Frontal cortex (tissue), 4 donors: ENCODE results near the gene ARPIN. TPM values are rescaled to one million over a fixed set of nuclear protein-coding genes. Genes with fewer than 3 reads are reported as not detected.
A peak's percentile ranks its signal among the peaks of the same experiment; 100 is the strongest.
"Not testable (repeated sequence)": the region's sequence is repeated elsewhere in the genome, so short reads cannot be mapped to it uniquely, and the experiment has no call there.

Experiments
- DNase-seq, 2 donors: peaks; one replicate each; pipeline ENCODE4 v3.0.0; 2012; ENCODE audit warnings: low spot score in 2 of 2
- FAIRE-seq: peaks from 2 replicates; lab custom pipeline; 2012; peaks lifted over from hg19 to GRCh38; lab: Jason Lieb, UNC
- total RNA-seq: library from RNA; depleted of rRNA; stranded (reverse); fragments of >200 nt; gene quantifications from one replicate; pipeline ENCODE4 v1.2.3, GENCODE V29; 2014
- donor health status: control.
- donor health status: control.
- donor health status: control.

Gene ARPIN
- 13.5 TPM for total RNA-seq

DNA sequence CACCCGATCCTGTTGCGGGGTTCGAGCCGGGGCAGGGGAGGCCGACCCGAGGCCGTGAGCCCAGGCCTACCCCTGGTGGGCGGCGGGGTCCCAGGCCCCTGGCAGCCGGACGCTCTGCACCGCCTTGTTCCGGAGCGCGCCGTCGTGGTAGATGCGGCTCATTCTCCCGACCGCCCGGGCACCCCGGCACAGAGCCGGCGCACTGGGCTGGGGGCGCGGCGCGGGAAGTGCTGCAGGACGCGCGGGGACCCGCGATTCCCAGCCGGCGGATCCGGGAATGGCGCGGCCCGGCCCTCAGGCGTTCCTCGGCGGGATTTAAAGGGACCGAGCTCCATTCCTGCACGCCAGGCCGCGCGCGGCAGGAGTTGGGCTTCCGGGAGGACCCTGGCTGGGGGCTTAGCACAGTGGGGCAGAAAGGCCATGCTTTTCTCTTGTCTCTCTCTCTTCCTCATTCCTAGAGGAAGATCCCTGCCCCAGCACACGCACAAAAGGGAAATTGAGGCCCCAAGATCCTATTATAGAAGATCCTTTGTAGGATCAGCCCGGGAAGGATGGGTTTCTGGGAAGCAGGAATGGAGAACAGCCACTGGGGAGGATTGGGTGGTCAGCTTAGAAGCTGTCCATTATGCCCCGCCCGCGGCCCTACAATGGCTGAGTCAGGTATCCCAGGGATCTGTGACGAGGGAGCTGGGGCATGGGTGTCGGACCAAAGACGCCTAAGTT is at the start of gene ARPIN:
Gene ARPIN (minus strand): TSS at position 279 of the 723 bp plus-strand sequence. CDS start 117 bp downstream, at position 162.
- FAIRE-seq = no peak

DNA sequence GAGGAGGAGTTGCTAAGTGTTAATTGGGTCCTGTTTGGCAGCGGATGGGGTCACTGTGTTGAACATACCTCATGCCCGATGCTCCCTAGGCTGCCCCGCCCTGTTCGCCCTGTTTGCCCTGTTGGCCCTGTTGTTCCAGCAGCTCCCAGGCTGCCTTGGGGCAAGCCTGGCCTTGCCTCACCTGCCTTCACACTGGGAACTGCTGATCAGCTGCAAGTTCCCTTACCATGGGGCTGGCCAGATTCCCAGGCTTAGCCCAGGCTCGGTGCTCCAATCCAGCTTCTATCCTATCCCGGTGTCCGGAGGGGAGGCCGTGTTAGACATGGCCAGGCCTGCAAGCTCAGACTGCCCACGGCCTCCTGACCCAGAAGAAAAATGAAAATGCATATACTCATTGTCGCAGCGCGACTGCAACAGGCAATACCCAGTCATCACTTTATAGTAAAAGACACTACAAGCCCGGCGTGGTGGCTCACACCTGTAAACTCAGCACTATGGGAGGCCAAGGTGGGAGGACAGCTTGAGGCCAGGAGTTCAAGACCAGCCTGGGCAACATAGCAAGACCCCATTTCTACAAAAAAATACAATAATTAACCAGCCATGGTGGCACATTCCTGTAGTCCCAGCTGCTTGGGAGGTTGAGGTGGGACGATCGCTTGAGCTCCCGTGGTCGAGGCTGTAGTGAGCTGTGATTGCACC is 45.5 kb upstream of the ARPIN start:
- no peak for FAIRE-seq
- DNase-seq = no peak

More for the DNA sequence above, at the start of gene ARPIN:
- peak; percentile 51 to 61 for DNase-seq

DNA sequence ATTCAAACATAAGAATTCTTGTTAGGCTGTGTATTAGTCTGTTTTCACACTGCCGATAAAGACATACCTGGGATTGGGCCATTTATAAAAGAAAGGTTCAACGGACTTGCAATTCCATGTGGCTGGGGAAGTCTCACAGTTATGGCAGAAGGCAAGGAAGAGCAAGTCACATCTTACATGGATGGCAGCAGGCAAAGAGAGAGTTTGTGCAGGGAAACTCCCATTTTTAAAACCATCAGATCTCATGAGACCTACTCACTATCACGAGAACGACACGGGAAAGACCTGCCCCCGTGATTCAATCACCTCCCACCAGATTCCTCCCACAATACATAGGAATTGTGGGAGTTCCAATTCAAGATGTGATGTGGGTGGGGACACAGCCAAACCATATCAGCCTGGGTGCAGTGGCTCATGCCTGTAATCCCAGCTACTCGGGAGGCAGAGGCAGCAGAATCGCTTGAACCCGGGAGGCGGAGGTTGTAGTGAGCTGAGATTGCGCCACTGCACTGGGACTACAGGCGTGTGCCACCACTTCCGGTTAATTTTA is 42.8 kb upstream of the ARPIN start:
- DNase-seq, FAIRE-seq: not testable (repeated sequence)

DNA sequence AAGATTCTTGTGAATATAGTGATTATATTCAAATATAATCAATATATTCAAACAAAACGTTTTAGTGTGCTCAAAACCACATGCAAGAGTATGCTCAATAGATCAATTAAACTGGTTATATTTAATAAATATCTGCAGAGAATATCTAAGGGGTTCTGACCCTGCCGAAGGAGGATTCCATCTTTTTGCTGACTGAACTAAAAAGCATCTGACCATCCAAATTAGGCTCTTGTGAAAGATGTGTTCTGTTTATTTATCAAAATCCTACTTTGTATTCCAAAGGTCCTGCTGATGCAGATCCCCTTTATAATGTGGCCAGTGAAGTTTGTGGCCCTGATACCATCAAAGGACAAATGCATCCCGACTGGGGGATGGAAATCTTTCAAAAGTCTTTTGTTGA is 41.8 kb upstream of the ARPIN start:
- DNase-seq = no peak
- FAIRE-seq = no peak

DNA sequence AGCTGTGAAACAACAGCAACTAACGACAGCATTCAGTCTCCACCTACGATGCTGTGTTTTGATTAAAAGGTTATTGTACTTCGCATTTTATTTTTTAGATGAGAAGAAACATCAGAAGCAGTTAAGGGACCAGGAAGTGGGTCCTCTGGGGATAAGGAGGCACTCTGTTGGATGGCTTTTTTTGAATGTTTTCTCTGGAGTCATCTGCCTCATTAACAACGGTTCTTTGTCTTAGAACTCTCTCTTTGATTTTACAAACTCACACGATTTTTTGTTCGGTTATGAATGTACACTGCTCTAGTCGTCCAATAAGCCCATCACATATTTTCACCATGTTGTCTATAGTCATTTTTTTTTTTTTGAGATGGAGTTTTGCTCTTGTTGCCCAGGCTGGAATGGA is 36.0 kb upstream of the ARPIN start:
- no peak for DNase-seq

DNA sequence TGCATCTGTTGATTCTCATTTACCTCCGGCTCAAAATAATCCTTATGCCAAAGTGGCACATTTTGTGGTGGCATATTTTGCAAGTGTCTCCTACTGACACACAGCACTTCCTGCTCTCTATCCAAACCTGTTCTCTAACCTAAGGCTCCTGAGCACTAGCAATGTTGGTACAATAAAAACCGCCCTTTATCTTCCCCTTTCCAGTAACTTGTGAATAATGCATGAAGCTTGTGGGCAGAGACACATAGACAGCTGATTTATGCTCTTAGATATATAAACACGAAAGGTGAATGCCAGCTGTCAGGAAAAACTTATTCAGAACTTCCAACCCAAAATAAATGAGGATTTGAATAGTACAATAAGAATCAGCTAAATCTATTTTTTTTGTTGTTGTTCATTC is 34.6 kb upstream of the ARPIN start:
- no peak for FAIRE-seq
- no peak for DNase-seq

More for the DNA sequence above, 36.0 kb upstream of the ARPIN start:
- no peak for FAIRE-seq

DNA sequence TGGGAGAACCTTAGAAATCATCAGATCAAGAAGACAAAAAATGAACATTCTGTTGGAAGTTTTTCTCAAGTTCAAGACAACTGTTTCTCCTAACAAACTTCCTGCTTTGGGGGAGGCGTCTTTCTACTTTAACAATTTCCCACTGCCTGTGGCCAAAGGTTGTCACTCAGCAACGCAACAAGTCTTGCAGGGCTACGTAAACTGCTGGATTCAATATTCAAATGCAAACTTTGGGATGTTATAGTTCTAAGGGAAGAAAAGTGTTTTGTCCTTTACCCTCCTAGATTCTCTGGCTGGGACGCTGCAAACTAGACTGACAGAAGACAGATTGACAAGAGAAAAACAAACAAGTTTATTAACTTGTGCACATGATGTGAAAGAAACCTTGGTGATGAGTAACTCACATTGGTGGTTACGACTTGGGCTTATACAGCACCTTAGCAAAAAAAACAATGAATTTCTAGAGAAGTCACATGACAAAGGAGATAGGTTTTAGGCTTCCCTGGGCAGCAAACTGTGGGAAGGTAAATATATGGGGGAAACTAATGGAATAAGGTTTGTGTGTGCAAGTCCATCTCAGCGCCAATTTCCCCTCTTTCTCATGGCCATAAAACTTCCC is 34.0 kb upstream of the ARPIN start:
- DNase-seq (no peak), FAIRE-seq (no peak)

DNA sequence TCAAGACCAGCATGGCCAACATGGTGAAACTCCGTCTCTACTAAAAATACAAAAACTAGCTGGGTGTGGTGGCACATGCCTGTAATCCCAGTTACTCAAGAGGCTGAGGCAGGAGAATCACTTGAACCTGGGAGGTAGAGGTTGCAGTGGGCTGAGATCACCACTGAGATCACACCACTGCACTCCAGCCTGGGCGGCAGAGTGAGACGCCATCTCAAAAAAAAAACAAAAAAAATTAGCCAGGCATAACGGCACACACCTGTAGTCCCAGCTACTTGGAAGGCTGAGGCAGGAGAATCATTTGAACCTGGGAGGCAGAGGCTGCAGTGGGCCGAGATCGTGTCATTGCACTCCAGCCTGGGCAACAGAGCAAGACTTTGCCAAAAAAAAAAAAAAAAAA is 31.0 kb upstream of the ARPIN start:
- not testable (repeated sequence) for DNase-seq, FAIRE-seq

DNA sequence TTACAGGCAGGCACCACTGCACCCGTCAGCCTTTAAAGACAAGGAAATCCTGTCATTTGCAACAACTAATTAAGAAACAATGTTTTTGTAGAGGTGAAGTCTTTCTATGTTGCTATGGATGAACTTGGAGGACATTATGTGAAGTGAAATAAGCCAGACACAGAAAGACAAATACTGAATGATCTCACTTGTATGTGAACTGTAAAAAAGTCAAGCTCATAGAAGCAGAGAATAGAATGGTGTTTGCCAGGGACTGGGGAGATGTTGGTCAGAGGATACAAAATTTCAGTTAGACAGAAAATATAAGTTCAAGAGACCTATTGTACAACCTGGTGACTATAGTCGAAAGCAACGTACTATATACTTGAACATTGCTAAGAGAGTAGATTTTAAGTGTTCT is 27.2 kb upstream of the ARPIN start:
- FAIRE-seq (no peak), DNase-seq (no peak)

DNA sequence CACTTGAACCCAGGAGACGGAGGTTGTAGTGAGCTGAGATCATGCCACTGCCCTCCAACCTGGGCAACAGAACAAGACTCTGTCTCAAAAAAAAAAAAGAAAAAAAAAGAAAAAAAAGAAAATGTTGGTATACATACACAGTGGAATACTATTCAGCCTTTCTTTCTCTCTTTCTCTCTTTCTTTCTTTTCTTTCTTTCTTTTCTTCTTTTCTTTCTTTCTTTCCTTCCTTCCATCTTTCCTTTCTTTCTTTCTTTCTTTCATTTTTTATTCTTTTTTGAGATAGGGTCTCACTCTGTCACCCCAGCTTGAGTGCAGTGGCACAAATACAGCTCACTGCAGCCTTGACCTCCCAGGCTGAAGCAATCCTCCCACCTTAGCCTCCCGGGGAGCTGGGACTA is 26.6 kb upstream of the ARPIN start:
- not testable (repeated sequence) for DNase-seq, FAIRE-seq

DNA sequence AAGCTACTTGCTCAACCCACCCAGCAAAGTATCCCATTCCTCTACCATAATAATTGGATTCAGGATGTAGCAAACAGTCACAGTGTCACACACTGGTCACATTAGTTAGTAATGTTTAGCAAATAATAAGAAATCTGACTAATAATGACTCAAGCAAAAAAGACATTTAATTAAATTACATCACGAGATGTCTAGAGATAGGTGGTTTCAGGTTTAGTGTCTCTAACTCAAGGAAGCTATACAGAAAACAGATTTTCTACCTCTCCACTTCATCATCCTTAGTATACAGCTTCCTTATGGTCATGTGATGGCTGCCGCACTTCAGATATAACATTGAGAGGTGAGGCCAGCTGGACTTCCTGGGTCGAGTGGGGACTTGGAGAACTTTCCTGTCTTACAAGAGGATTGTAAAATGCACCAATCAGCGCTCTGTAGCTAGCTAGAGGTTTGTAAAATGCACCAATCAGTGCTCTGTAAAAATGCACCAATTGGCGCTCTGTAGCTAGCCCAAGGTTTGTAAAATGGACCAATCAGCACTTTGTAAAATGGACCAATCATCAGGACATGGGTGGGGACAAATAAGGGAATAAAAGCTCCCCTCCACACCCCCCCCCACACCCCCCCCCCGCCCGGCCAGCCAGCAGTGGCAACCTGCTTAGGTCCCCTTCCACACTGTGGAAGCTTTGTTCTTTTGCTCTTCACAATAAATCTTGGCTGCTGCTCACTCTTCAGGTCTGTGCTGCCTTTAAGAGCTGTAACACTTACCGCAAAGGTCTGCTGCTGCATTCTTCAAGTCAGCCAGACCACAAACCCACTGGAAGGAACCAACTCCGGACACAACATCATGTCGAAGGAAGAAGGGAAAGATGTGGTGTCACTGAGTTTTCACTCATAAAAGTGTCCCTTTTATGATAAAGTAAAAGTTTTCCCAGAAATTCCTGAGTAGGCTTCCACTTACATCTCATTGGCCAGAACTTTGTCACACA is 24.9 kb upstream of the ARPIN start:
- no peak for FAIRE-seq
- DNase-seq = no peak

DNA sequence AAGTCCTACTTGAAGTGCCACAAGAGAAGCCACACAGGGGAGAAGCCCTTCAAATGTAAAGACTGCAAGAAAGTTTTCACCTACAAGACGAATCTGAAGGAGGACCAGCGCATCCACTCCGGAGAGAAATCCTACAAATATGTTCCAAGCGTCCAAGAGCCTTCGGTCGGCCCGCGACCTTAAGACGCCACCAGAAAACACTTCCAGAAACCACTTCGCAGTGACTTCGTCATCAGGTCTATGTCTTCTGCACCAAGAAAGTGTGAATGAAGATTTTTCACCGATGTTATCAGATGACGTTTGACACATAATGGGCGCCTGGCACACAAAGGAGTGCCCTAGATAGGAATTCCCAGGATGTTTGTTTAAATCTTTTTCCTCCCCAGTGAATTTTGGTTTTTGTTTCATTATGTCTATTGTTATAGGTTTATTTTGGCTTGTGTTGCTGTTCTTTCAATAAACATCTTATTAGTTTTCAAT is 24.1 kb upstream of the ARPIN start:
- DNase-seq = no peak
- no peak for FAIRE-seq

DNA sequence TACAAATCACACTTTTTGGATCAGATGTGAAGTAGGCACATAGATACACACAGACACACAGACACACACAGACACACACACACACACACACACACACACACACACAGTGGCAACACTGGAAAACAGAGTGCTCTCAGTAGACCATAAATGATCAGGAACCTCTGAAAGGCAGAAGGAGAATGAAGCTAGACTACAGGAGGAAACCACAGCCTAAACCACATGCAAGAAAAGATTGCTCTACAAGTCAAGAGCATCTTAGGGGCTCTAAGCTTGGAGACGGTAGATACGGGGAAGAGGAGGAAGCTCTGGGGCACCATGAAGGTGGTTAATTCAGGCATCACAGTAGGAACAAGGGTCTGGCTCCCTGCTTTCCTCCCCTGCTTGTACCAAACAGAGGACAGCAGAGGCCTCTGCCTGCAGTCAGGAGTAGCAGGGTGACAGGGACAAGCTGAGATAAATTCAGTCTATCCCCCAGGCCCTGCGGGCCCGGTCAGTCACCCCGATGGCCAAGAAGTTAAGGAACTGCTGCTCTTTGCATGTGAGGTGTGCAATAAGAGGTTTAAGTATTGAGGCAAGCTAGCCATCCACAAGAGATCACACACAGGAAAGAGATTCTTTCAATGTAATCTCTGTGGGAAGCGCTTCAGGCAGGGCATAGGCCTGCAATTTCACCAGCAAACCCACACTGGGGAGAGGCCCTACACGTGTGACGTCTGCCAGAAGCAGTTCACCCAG is 23.5 kb upstream of the ARPIN start:
- no peak for FAIRE-seq
- DNase-seq = no peak

DNA sequence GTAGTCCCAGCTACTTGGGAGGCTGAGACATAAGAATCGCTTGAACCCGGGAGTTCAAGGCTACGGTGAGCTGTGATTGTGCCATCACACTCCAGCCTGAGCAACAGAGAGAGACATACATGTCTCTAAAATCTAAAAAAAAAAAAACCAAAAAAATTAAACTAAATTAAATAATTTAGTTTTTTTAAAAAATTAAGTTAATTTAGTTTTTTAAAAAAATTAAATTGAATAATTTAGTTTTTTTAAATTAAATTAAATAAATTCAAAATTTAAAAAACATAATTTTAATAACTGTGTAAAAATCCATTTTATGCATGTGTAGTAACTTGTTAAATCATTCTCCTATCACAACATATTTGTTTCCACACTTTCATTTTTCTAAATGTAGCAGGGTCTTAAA is 20.1 kb upstream of the ARPIN start:
- DNase-seq = no peak
- peak; percentile 99 for FAIRE-seq

DNA sequence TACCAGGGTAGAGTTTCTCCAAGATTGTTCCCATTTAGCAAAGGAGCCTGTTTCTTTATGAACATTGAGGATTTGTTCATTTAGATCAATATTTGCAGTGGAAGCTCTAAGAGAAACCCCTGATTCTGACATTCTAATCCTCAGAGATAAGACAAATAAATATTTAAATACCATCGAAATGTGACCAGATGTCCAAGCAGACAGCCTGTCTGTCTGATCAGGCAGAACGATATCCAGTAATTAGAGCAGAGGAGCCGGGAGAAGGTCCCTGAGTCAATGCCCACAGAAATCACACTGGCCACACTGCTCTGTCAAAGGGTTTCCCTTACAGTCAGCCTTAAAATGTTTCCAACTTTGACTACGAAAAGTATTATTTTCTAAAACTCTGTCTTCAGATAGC is 15.7 kb upstream of the ARPIN start:
- DNase-seq (no peak), FAIRE-seq (no peak)

DNA sequence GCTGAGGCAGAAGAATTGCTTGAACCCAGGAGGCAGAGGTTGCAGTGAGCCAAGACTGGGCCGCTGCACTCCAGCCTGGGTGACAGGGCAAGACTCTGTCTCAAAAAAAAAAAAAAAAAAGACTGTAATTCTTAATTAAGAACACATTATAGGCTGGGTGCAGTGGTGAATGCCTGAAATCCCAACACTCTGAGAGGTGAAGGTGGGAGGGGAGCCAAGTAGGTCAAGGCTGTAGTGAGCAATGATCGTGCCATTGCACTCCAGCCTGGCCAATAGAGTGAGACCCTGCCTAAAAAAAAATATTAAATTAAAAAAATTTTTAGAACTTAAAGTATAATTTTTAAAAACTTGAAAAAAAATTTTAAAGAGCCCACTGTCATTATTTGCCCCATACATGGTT is 13.4 kb upstream of the ARPIN start:
- no peak for FAIRE-seq
- DNase-seq = no peak

DNA sequence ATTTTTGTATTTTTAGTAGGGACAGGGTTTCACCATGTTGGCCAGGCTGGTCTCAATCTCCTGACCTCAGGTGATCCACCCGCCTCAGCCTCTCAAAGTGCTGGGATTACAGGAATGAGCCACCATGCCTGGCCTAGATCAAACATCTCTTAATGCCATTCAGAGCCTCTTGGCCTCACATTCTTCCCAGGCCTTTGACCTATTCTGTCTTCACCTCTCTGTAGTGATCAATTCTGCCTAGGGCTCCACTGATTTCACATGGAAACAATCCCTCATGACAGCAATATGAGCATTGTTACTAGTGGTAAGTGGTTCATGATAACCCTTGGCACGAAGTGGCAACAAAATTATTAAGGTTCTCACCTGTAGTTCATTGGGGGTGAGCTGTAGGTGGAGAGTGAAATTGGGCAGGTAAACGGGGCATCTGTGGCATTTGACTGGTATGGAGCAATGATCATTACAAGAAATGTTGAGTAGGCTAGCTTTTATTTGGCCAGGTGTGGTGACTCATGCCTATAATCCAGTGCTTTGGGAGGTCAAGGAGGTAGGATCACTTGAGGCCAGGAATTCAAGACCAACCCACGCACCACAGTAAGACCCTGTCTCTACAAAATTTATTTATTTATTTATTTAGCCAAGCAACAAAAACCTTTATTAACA is 4.8 kb upstream of the ARPIN start:
- DNase-seq = no peak

DNA sequence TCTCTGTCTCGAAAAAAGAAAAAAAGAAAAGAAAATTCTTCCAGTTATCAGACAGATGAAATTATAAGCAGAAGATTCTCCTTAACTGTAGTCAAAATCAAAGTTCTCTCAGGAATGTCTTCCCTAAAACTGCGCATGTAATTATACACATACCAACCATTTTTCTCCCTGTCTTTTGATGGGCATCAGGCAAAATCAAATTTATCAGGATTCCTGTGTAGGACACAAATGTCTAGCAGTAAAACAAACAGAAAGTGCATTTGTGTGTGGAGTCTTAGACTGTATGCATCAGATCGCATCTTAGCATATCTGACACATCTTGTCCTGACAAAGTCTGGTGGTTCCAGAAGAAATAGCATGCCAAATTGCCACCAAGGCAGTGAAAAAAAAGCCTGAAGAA is 3.9 kb upstream of the ARPIN start:
- DNase-seq (no peak), FAIRE-seq (no peak)

More for the DNA sequence above, 4.8 kb upstream of the ARPIN start:
- no peak for FAIRE-seq
